Naive thymus-derived CD8-positive, alpha-beta T cell (primary cell): Measurements from ENCODE around the gene AGAP3. TPM values are rescaled to one million over a fixed set of nuclear protein-coding genes. Genes with fewer than 3 reads are reported as not detected.
A peak's percentile ranks its signal among the peaks of the same experiment; 100 is the strongest.

ENCODE experiments used
- ATAC-seq, 2 donors: fragments of 150-1000 bp; cut with Tn5 transposase in 1 of 2; sonication (Bioruptor Pico), chemical (Tn5 transposase) in 1 of 2; 1 replicate in 1 of 2; 2 replicates in 1 of 2; pipeline ENCODE4 v1.10.0; 2021; ENCODE audit warnings: mild to moderate bottlenecking in 2 of 2, moderate library complexity in 2 of 2
- POLR2A ChIA-PET: fragments of 350-600 bp; sonication (Branson Sonifier 250); formaldehyde crosslinking; loops from one replicate; lab custom pipeline; 2021; ENCODE audit warnings: antibody characterized with exemption; lab: Charles Lee
- DNase-seq, 10 donors: peaks; one replicate each; pipeline versions ENCODE4 v3.0.0 to v3.0.0-alpha.2; 2020 to 2022
- H3K27ac Mint-ChIP-seq, 10 donors: one replicate each; pipeline ENCODE4 v1.8.0; 2020 to 2022; ENCODE audit warnings: mild to moderate bottlenecking in 10 of 10, mixed read lengths in 10 of 10, moderate library complexity in 4 of 10, inconsistent platforms in 1 of 10
- H3K27me3 Mint-ChIP-seq, 5 donors: one replicate each; pipeline ENCODE4 v1.8.0; 2021 to 2022; ENCODE audit warnings: mixed read lengths in 5 of 5
- H3K36me3 Mint-ChIP-seq, 3 donors: one replicate each; pipeline ENCODE4 v1.8.0; 2020 to 2022; ENCODE audit warnings: mixed read lengths in 3 of 3, mild to moderate bottlenecking in 2 of 3, inconsistent platforms in 1 of 3
- H3K4me1 Mint-ChIP-seq, 4 donors: one replicate each; pipeline ENCODE4 v1.8.0; 2021 to 2022; ENCODE audit warnings: mixed read lengths in 4 of 4
- H3K4me3 Mint-ChIP-seq, 10 donors: one replicate each; pipeline ENCODE4 v1.8.0; 2020 to 2022; ENCODE audit warnings: mild to moderate bottlenecking in 10 of 10, mixed read lengths in 10 of 10, moderate library complexity in 6 of 10, inconsistent platforms in 1 of 10
- H3K9me3 Mint-ChIP-seq, 9 donors: one replicate each; pipeline ENCODE4 v1.8.0; 2020 to 2022; ENCODE audit warnings: mixed read lengths in 9 of 9, mild to moderate bottlenecking in 3 of 9, inconsistent platforms in 1 of 9, moderate library complexity in 1 of 9
- polyA plus RNA-seq, 3 donors: library from polyadenylated mRNA; unstranded; fragments of 300-500 nt; fragmentation: Illumina TruSeq; gene quantifications; one replicate each; pipeline ENCODE4 v1.2.3, GENCODE V29; 2021
- total RNA-seq, 8 experiments: library from RNA in 2 of 8; stranded (reverse) in 2 of 8; gene quantifications; one replicate each; pipeline ENCODE4 v1.2.3 and lab custom pipeline; 2021 to 2026

Gene AGAP3
- total and polyA plus RNA-seq, 5 experiments from 2014 or later = 1.1 to 36.9 (median 6.0) TPM

GRCh38 chr7:151085329-151085690 is 965 bp upstream of the AGAP3 start:
- peaks cover 0 to 3% (median 0%) of the 10 kb centered on the region in 3 donors for H3K36me3 Mint-ChIP-seq
- peaks cover 0 to 35% (median 10%) of the 10 kb centered on the region in 5 donors for H3K27me3 Mint-ChIP-seq
- DNase-seq = peak in 1 of 10 donors; percentile 14
- POLR2A ChIA-PET = interaction anchor here (5.1 kb wide), 1 partner anchor 27 kb away, joined by 23 read pairs; the partner anchor contains the start of genes CDK5 and SLC4A2
- peaks cover 26 to 50% (median 47%) of the 10 kb centered on the region in 4 donors for H3K4me1 Mint-ChIP-seq
- no peak for ATAC-seq
- no peaks in the 10 kb centered on the region for H3K9me3 Mint-ChIP-seq
- H3K27ac Mint-ChIP-seq = peak overlapping the region; percentile 64 to 95 (median 88)
- H3K4me3 Mint-ChIP-seq = peak overlapping the region; percentile 69 to 90 (median 80)

DNA sequence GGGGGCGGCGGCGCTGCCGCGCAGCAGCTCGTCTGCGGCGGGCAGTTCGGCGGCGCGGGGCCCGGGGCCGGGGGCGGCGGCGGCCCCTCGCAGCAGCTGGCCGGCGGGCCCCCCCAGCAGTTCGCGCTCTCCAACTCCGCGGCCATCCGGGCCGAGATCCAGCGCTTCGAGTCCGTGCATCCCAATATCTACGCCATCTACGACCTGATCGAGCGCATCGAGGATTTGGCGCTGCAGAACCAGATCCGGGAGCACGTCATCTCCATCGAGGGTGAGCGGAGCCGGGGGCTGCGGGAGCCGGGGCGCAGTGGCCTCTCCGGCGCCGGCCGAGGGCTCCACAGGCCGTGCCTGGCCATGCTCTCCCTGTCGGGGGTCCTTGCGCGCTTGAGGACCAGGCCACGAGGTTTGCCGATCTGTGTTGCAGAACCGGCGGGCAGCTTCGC is 548 bp downstream of the AGAP3 start:
- ATAC-seq (peak in 1 of 2 donors; percentile 6), DNase-seq (peak in 1 of 10 donors; percentile 38)
- Mint-ChIP-seq H3K27ac (peak overlapping the region in 9 of 10 donors; percentile 48 to 90 (median 85)), H3K4me1 (peaks cover 26 to 48% (median 43%) of the 10 kb centered on the region in 4 donors), H3K36me3 (peaks cover 0 to 3% (median 0%) of the 10 kb centered on the region in 3 donors), H3K9me3 (no peaks in the 10 kb centered on the region), H3K4me3 (peak overlapping the region; percentile 78 to 94 (median 89)), H3K27me3 (peaks cover 0 to 36% (median 10%) of the 10 kb centered on the region in 5 donors)
- POLR2A ChIA-PET = interaction anchor here (0.6 to 5.1 kb wide), 3 partner anchors 29 to 78 kb away, joined by 3 to 23 read pairs (median 3); partner anchors contain the start of genes CDK5 and SLC4A2

DNA sequence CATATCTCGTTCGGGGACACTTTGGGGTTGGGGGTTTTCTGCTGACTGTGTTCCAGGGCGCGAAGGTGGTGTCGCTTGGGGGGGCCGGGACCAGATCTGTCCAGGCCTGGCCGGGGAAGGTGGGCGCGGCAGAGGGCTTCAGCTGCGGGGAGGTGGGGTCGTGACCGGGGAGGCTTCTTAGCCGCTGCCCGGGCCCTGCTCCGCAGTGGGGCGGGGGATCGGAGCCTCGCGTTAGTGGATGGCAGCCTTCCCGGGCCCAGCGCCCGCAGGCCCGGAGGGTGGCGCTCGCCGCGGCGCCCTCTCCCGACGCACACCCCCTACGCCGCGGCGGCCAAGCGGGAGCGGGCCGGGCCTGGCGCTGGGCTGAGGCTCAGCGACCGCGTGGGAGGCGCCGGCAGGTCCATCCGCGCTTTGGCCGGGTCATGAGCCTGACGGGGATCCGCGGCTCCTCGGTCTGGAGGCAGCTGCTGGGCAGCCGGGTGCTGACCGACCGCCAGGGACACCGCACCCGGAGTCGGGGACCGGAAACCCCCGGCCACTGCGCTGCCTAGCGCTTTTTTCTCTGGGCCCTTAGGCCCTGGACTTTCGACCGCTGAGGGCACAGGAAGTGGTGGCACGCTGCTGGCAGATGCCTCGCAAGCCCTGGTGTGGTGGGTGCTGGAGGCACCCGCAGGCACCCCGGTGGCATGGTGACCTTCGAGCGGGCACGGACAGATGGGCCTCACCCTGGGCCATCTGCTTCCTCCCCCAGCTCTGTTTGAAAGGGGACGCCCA is 1.2 kb downstream of the AGAP3 start:
- DNase-seq (peak in 3 of 10 donors; percentile 28 to 40 (median 38)), ATAC-seq (peak; percentile 15 to 19)
- Mint-ChIP-seq H3K4me1 (peaks cover 26 to 42% (median 40%) of the 10 kb centered on the region in 4 donors), H3K36me3 (peaks cover 0 to 3% (median 0%) of the 10 kb centered on the region in 3 donors), H3K27me3 (peaks cover 0 to 36% (median 10%) of the 10 kb centered on the region in 5 donors), H3K9me3 (no peaks in the 10 kb centered on the region), H3K27ac (peak overlapping the region in 8 of 10 donors; percentile 9 to 90 (median 76)), H3K4me3 (peak overlapping the region; percentile 78 to 94 (median 89))
- POLR2A ChIA-PET = interaction anchor here (0.6 to 1.4 kb wide), 2 partner anchors 35 to 79 kb away, joined by 3 read pairs; no protein-coding TSS in a partner anchor

DNA sequence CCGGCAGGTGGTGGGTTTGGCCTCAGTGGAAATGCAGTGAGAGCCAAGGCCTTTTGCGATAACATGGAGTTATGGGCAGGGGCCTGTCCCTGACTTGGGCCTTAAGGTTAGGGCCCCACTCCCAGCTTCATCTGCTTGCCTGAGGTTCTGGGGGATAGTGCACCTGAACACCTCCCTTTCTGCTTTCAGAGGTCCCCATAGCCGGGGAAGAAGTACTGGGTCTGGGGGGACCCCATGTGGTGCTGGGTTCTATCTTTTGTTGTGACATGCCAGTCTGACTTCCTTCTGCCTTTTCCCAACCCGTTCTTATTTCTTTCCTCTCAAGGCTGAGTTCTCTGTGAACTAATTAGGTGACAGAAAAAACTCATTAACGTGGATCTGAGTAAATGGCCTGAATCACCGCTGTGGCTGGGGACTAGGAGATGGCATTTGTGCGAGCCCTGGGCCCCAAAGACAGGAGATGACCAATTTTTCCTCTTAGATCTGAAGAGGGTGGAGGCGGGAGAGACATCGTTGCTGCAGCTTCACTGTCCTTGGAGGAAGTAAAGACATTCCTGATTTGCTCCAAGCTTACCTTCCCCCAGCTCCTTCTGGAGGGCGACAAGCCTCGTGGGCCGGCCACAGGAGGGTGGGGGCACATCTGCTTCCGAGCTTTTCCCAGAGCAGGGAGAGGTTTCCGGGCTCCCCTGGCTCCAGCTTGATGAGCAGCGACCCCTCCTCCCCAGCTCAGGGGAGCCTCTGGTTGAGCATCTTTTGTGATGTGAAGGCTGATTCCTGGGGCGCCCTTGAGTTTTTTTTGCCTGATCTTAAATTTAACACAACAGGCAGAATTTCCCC is 2.0 kb downstream of the AGAP3 start:
- POLR2A ChIA-PET = interaction anchor here (0.8 to 1.4 kb wide), 3 partner anchors 8 to 80 kb away, joined by 3 to 4 read pairs (median 3); partner anchors contain the start of gene FASTK
- ATAC-seq (no peak), DNase-seq (peak in 1 of 10 donors; percentile 17)
- H3K4me1 Mint-ChIP-seq = peaks cover 22 to 36% (median 34%) of the 10 kb centered on the region in 4 donors
- peak overlapping the region in 9 of 10 donors; percentile 29 to 87 (median 63) for H3K27ac Mint-ChIP-seq
- H3K9me3 Mint-ChIP-seq = no peaks in the 10 kb centered on the region
- peaks cover 0 to 3% (median 0%) of the 10 kb centered on the region in 3 donors for H3K36me3 Mint-ChIP-seq
- peak overlapping the region; percentile 58 to 92 (median 76) for H3K4me3 Mint-ChIP-seq
- H3K27me3 Mint-ChIP-seq = peaks cover 0 to 36% (median 10%) of the 10 kb centered on the region in 5 donors

- Mint-ChIP-seq H3K9me3 (no peaks in the 10 kb centered on the region), H3K36me3 (peaks cover 0 to 3% (median 0%) of the 10 kb centered on the region in 3 donors), H3K4me3 (peak overlapping the region; percentile 24 to 81 (median 63)), H3K27ac (peak overlapping the region in 5 of 10 donors; percentile 0 to 91 (median 70)), H3K27me3 (peaks cover 0 to 36% (median 10%) of the 10 kb centered on the region in 5 donors), H3K4me1 (peaks cover 22 to 33% (median 31%) of the 10 kb centered on the region in 4 donors)
- POLR2A ChIA-PET = interaction anchor here (0.6 to 1.0 kb wide), 3 partner anchors 8 to 163 kb away, joined by 3 to 4 read pairs (median 3); partner anchors contain the start of gene FASTK
- ATAC-seq = no peak
- DNase-seq = peak in 3 of 10 donors; percentile 13 to 43 (median 17)
These were observed 2.8 kb downstream of the AGAP3 start for GRCh38 chr7:151088856-151089699.

- POLR2A ChIA-PET = interaction anchor here (0.6 to 0.7 kb wide), 2 partner anchors 42 to 162 kb away, joined by 3 to 6 read pairs; partner anchors contain the start of gene ASIC3
- peak overlapping the region in 3 of 10 donors; percentile 34 to 91 (median 70) for H3K27ac Mint-ChIP-seq
- peak overlapping the region in 1 of 10 donors; percentile 4 for H3K4me3 Mint-ChIP-seq
These were observed 3.8 kb downstream of the AGAP3 start for GRCh38 chr7:151089893-151090730.

DNA sequence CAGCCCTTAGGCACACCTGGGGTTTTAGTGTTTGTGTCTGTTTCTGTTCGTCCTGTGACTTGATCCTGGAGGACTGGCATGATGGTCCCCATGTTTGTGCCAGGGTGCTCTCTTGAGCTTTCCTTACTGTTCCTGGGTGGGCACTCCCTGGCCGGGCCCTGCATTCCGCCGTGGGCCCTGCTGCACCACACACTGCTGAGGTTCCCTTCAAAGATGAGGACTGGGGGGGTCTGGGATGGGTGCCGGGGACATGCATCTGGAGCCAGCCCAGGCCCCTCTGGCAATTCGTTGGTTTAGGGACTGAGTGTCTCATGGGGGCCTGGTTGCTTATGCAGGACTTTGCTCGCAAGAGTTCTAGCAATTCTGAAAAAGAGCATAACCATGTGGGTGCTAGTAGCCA is 4.7 kb downstream of the AGAP3 start:
- POLR2A ChIA-PET = no interaction called here
- H3K27ac Mint-ChIP-seq = peak overlapping the region in 1 of 10 donors; percentile 76

More at GRCh38 chr7:151089893-151090730, 3.8 kb downstream of the AGAP3 start:
- ATAC-seq (no peak), DNase-seq (peak in 1 of 10 donors; percentile 14)
- Mint-ChIP-seq H3K27me3 (peaks cover 0 to 28% (median 6%) of the 10 kb centered on the region in 5 donors), H3K4me1 (peaks cover 17 to 28% (median 24%) of the 10 kb centered on the region in 4 donors), H3K36me3 (peaks cover 0 to 3% (median 0%) of the 10 kb centered on the region in 3 donors), H3K9me3 (no peaks in the 10 kb centered on the region)

GRCh38 chr7:151091431-151091830 is 5.2 kb downstream of the AGAP3 start:
- Mint-ChIP-seq H3K4me1 (peaks cover 12 to 21% (median 15%) of the 10 kb centered on the region in 4 donors), H3K27ac (peak overlapping the region in 1 of 10 donors; percentile 41), H3K4me3 (no peak overlapping the region), H3K36me3 (peaks cover 0 to 8% (median 0%) of the 10 kb centered on the region in 3 donors), H3K27me3 (peaks cover 0 to 20% (median 4%) of the 10 kb centered on the region in 5 donors), H3K9me3 (no peaks in the 10 kb centered on the region)
- DNase-seq = peak in 1 of 10 donors; percentile 19
- POLR2A ChIA-PET = no interaction called here
- ATAC-seq = no peak

More for the DNA sequence above, 4.7 kb downstream of the AGAP3 start:
- H3K36me3 Mint-ChIP-seq = peaks cover 0 to 6% (median 0%) of the 10 kb centered on the region in 3 donors
- H3K4me1 Mint-ChIP-seq = peaks cover 12 to 21% (median 15%) of the 10 kb centered on the region in 4 donors
- ATAC-seq = no peak
- no peak for DNase-seq
- H3K4me3 Mint-ChIP-seq = no peak overlapping the region
- H3K27me3 Mint-ChIP-seq = peaks cover 0 to 20% (median 4%) of the 10 kb centered on the region in 5 donors
- no peaks in the 10 kb centered on the region for H3K9me3 Mint-ChIP-seq

- no peak for DNase-seq
- POLR2A ChIA-PET = interaction anchor here (0.6 to 1.2 kb wide), 2 partner anchors 73 to 331 kb away, joined by 3 read pairs; no protein-coding TSS in a partner anchor
- no peak for ATAC-seq
- Mint-ChIP-seq H3K9me3 (no peaks in the 10 kb centered on the region), H3K36me3 (peaks cover 0 to 11% (median 0%) of the 10 kb centered on the region in 3 donors), H3K4me3 (no peak overlapping the region), H3K4me1 (peaks cover 12 to 19% (median 15%) of the 10 kb centered on the region in 4 donors), H3K27ac (no peak overlapping the region), H3K27me3 (peaks cover 0 to 20% (median 4%) of the 10 kb centered on the region in 5 donors)
These were observed 5.7 kb downstream of the AGAP3 start for GRCh38 chr7:151091988-151092387.

GRCh38 chr7:151093748-151094147 is 7.5 kb downstream of the AGAP3 start:
- DNase-seq = peak in 1 of 10 donors; percentile 13
- H3K36me3 Mint-ChIP-seq = peaks cover 0 to 11% (median 0%) of the 10 kb centered on the region in 3 donors
- POLR2A ChIA-PET = no interaction called here
- no peaks in the 10 kb centered on the region for H3K9me3 Mint-ChIP-seq
- H3K4me3 Mint-ChIP-seq = no peak overlapping the region
- no peak for ATAC-seq
- H3K27ac Mint-ChIP-seq = no peak overlapping the region
- H3K4me1 Mint-ChIP-seq = peaks cover 7 to 11% (median 9%) of the 10 kb centered on the region in 4 donors
- H3K27me3 Mint-ChIP-seq = peaks cover 0 to 17% (median 4%) of the 10 kb centered on the region in 5 donors
